Trophoblast cell (in vitro differentiated cells and primary cell): ENCODE measurements around the gene ZNF319.

Experiments used
- DNase-seq, 2 donors: peaks; one replicate each; pipeline ENCODE4 v3.0.0-alpha.2; 2016
- H2AFZ ChIP-seq: 2 replicates; pipeline ENCODE4 v1.6.1; 2013; ENCODE audit warnings: low read length, moderate library complexity, mild to moderate bottlenecking; ENCODE audit not compliant: insufficient read depth, poor library complexity
- H2AK5ac ChIP-seq: 2 replicates; pipeline ENCODE4 v1.6.1; 2013; ENCODE audit warnings: mild to moderate bottlenecking, low read length
- H2BK120ac ChIP-seq: 2 replicates; pipeline ENCODE4 v1.6.1; 2013; ENCODE audit warnings: low read length, mild to moderate bottlenecking, moderate library complexity; ENCODE audit not compliant: insufficient read depth, poor library complexity
- H2BK12ac ChIP-seq: 2 replicates; pipeline ENCODE4 v1.6.1; 2013; ENCODE audit warnings: mild to moderate bottlenecking, low read length, moderate library complexity
- H2BK5ac ChIP-seq: 2 replicates; pipeline ENCODE4 v1.6.1; 2013; ENCODE audit warnings: low read length, low read depth, moderate library complexity, mild to moderate bottlenecking; ENCODE audit not compliant: poor library complexity
- H3K14ac ChIP-seq: 2 replicates; pipeline ENCODE4 v1.6.1; 2013; ENCODE audit warnings: mild to moderate bottlenecking, low read length
- H3K18ac ChIP-seq: 2 replicates; pipeline ENCODE4 v1.6.1; 2013; ENCODE audit warnings: mild to moderate bottlenecking, low read length
- H3K23ac ChIP-seq: 2 replicates; pipeline ENCODE4 v1.6.1; 2013; ENCODE audit warnings: low read length
- H3K27ac ChIP-seq: 2 replicates; pipeline ENCODE4 v1.5.1; 2013; ENCODE audit warnings: low read depth, mild to moderate bottlenecking, inconsistent platforms, low read length, moderate library complexity
- H3K27me3 ChIP-seq: 2 replicates; pipeline ENCODE4 v1.6.1; 2013; ENCODE audit warnings: inconsistent platforms, mild to moderate bottlenecking, low read length, moderate library complexity; ENCODE audit not compliant: insufficient read depth
- H3K36me3 ChIP-seq, 2 experiments: 1 replicate in 1 of 2; 2 replicates in 1 of 2; pipeline ENCODE4 v1.6.1; 2013; ENCODE audit warnings: low read length in 2 of 2, mild to moderate bottlenecking in 2 of 2, moderate library complexity in 1 of 2; ENCODE audit not compliant: insufficient read depth in 2 of 2, control insufficient read depth in 1 of 2
- H3K4ac ChIP-seq: 2 replicates; pipeline ENCODE4 v1.6.1; 2013; ENCODE audit warnings: low read depth, mild to moderate bottlenecking, low read length, moderate library complexity
- H3K4me1 ChIP-seq, 2 experiments: 1 replicate in 1 of 2; 2 replicates in 1 of 2; pipeline ENCODE4 v1.6.1; 2013; ENCODE audit warnings: low read length in 2 of 2, mild to moderate bottlenecking in 2 of 2, moderate library complexity in 1 of 2; ENCODE audit not compliant: insufficient read depth in 2 of 2, control insufficient read depth in 1 of 2
- H3K4me2 ChIP-seq: 2 replicates; pipeline ENCODE4 v1.6.1; 2013; ENCODE audit warnings: inconsistent platforms, mild to moderate bottlenecking, low read length, moderate library complexity
- H3K4me3 ChIP-seq: 2 replicates; pipeline ENCODE4 v1.5.1; 2013; ENCODE audit warnings: mild to moderate bottlenecking, low read depth, low read length, inconsistent platforms
- H3K79me1 ChIP-seq: one replicate; pipeline ENCODE4 v1.6.1; 2013; ENCODE audit warnings: low read length
- H3K79me2 ChIP-seq: 2 replicates; pipeline ENCODE4 v1.6.1; 2013; ENCODE audit warnings: low read length, mild to moderate bottlenecking; ENCODE audit not compliant: control insufficient read depth, insufficient read depth, poor library complexity
- H3K9ac ChIP-seq: 2 replicates; pipeline ENCODE4 v1.6.1; 2013; ENCODE audit warnings: mild to moderate bottlenecking, low read length
- H3K9me3 ChIP-seq: 2 replicates; pipeline ENCODE4 v1.6.1; 2013; ENCODE audit warnings: low read depth, mild to moderate bottlenecking, control low read depth, inconsistent platforms, low read length; ENCODE audit not compliant: insufficient read depth
- H4K12ac ChIP-seq: 2 replicates; pipeline ENCODE4 v1.6.1; 2013; ENCODE audit warnings: low read depth, mild to moderate bottlenecking, low read length, moderate library complexity
- H4K8ac ChIP-seq: 2 replicates; pipeline ENCODE4 v1.6.1; 2013; ENCODE audit warnings: low read depth, mild to moderate bottlenecking, low read length, moderate library complexity
- H4K91ac ChIP-seq: one replicate; pipeline ENCODE4 v1.6.1; 2013; ENCODE audit warnings: low read depth, mild to moderate bottlenecking, low read length, moderate library complexity
- WGBS: extraction: QIAGEN DNeasy Blood & Tissue Kit; methylation state at CpG from one replicate; pipeline ENCODE4 v1.1.7; 2013; ENCODE audit warnings: missing lambda C conversion rate; ENCODE audit not compliant: insufficient read length, insufficient coverage; ENCODE audit errors: extremely low coverage; 5-methylcytosine and 5-hydroxymethylcytosine counted together

The ZNF319 gene

GRCh38 chr16:57987441-57988177, 12.9 kb downstream of the ZNF319 start:
- Histone ChIP-seq H3K9ac (no peak overlapping the region), H3K18ac (no peak overlapping the region), H3K4me2 (no peak overlapping the region), H3K79me2 (no peaks in the 10 kb centered on the region), H3K79me1 (peaks cover 2% of the 10 kb centered on the region), H3K27me3 (peaks cover 20% of the 10 kb centered on the region), H3K23ac (no peak overlapping the region), H3K36me3 (no peaks in the 10 kb centered on the region), H2AFZ (no peak overlapping the region), H3K9me3 (peaks cover 3% of the 10 kb centered on the region), H4K8ac (no peak overlapping the region), H3K4ac (no peak overlapping the region), H3K4me1 (peaks cover 17% of the 10 kb centered on the region in 2 experiments), H2BK12ac (no peak overlapping the region), H2AK5ac (no peak overlapping the region), H2BK120ac (no peak overlapping the region), H4K12ac (no peak overlapping the region), H2BK5ac (no peak overlapping the region), H3K4me3 (no peak overlapping the region), H3K27ac (no peak overlapping the region), H4K91ac (no peak overlapping the region), H3K14ac (no peak overlapping the region)
- DNase-seq, result no peak
- no CpG with 5 or more reads among the region's 8 CpGs for WGBS

GRCh38 chr16:57986196-57986595, 14.3 kb downstream of the ZNF319 start:
- Histone ChIP-seq H3K79me1 (no peaks in the 10 kb centered on the region), H4K91ac (no peak overlapping the region), H3K4ac (no peak overlapping the region), H3K9me3 (peaks cover 3% of the 10 kb centered on the region), H2AK5ac (no peak overlapping the region), H3K9ac (no peak overlapping the region), H2BK5ac (no peak overlapping the region), H2BK120ac (no peak overlapping the region), H3K4me1 (peaks cover 12 to 14% of the 10 kb centered on the region in 2 experiments), H4K8ac (no peak overlapping the region), H3K14ac (no peak overlapping the region), H3K4me3 (no peak overlapping the region), H3K27ac (no peak overlapping the region), H2AFZ (no peak overlapping the region), H3K4me2 (no peak overlapping the region), H3K36me3 (no peaks in the 10 kb centered on the region), H3K27me3 (peaks cover 20% of the 10 kb centered on the region), H2BK12ac (no peak overlapping the region), H4K12ac (no peak overlapping the region), H3K79me2 (no peaks in the 10 kb centered on the region), H3K18ac (no peak overlapping the region), H3K23ac (no peak overlapping the region)
- WGBS, result no CpG with 5 or more reads among the region's 9 CpGs
- no peak for DNase-seq

DNA sequence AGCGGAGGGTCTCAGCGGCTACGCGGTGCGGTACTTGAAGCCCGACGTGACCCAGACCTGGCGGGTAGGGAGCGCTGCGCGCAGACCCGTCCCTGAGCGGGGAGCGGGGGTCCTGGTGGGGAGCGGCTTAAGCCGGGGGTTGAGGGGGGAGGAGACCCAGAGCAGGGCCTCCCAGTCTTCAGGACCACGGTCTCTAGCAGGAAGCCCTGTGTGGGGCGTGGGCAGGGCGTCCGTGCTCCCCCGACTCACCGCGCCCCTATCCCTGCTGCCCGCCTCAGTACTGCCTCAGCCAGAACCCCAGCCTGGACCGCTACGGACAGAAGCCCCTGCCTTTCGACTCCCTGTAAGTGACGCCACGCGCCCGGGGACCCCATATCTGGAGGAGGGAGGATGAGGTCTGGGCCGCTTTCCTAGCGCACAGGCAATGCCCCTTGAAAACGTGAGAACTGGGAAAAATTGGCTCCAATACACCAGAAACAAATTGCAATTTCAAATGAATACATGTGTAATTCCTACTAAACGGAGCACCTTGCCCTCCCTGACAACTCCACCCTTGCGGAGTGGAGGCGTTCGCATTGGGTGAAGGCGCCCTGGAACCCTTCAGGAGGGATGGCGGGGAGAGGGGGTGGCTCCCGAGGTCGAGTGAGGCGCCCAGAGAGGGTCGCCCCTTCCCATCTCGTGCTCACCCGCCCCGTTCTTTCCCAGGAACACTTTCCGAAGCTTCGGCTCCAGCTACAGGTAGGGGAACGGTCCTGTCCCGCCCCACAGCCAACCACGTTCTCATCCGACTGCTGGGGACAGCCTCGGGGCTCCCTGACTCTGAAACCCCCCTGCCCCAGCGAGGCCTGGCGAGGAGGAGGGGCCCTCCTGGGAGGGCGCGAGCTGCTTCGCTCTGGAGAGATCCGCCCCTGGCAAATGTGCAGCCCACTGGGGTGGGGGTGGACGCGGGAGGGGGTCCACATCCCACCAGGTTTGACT, 15.0 kb downstream of the ZNF319 start:
- Histone ChIP-seq H3K14ac (no peak overlapping the region), H2AK5ac (no peak overlapping the region), H2BK120ac (no peak overlapping the region), H3K4me1 (peaks cover 12 to 14% of the 10 kb centered on the region in 2 experiments), H4K91ac (no peak overlapping the region), H3K23ac (no peak overlapping the region), H4K12ac (no peak overlapping the region), H2AFZ (no peak overlapping the region), H3K4me3 (peak overlapping the region; percentile 39), H3K27me3 (peaks cover 20% of the 10 kb centered on the region), H3K9ac (no peak overlapping the region), H2BK5ac (no peak overlapping the region), H3K27ac (no peak overlapping the region), H3K4me2 (peak overlapping the region; percentile 68), H3K4ac (no peak overlapping the region), H3K9me3 (peaks cover 3% of the 10 kb centered on the region), H3K79me1 (no peaks in the 10 kb centered on the region), H4K8ac (no peak overlapping the region), H2BK12ac (no peak overlapping the region), H3K79me2 (no peaks in the 10 kb centered on the region), H3K18ac (no peak overlapping the region), H3K36me3 (no peaks in the 10 kb centered on the region)
- DNase-seq, result peak in 1 of 2 donors; percentile 32
- WGBS, result no CpG with 5 or more reads among the region's 62 CpGs

- H3K9ac ChIP-seq, result no peak overlapping the region
- H2BK5ac ChIP-seq, result no peak overlapping the region
- no peak overlapping the region for H4K91ac ChIP-seq
- H3K79me1 ChIP-seq, result no peaks in the 10 kb centered on the region
- H3K4me3 ChIP-seq, result peak overlapping the region; percentile 57
- H3K4ac ChIP-seq, result no peak overlapping the region
- H3K36me3 ChIP-seq, result no peaks in the 10 kb centered on the region
- WGBS, result no CpG with 5 or more reads among the region's 64 CpGs
- H3K9me3 ChIP-seq, result peaks cover 3% of the 10 kb centered on the region
- H2BK120ac ChIP-seq, result peak overlapping the region; percentile 13
- H2AK5ac ChIP-seq, result no peak overlapping the region
- H3K14ac ChIP-seq, result no peak overlapping the region
- no peak overlapping the region for H2BK12ac ChIP-seq
- H3K23ac ChIP-seq, result no peak overlapping the region
- H4K8ac ChIP-seq, result peak overlapping the region; percentile 30
- H4K12ac ChIP-seq, result no peak overlapping the region
- H3K18ac ChIP-seq, result no peak overlapping the region
- H3K27me3 ChIP-seq, result peaks cover 20% of the 10 kb centered on the region
- H3K4me1 ChIP-seq, result peaks cover 12 to 14% of the 10 kb centered on the region in 2 experiments
- H3K4me2 ChIP-seq, result peak overlapping the region; percentile 68
- no peak overlapping the region for H3K27ac ChIP-seq
- peak overlapping the region; percentile 69 for H2AFZ ChIP-seq
- DNase-seq, result peak; percentile 86 to 90
- no peaks in the 10 kb centered on the region for H3K79me2 ChIP-seq
Observed at GRCh38 chr16:57984443-57985203, 15.8 kb downstream of the ZNF319 start.
